Measurements from ENCODE around the gene NHLH1. TPM values are rescaled to one million over a fixed set of nuclear protein-coding genes. Genes with fewer than 3 reads are reported as not detected.
A peak's percentile ranks its signal among the peaks of the same experiment; 100 is the strongest.

The NHLH1 gene
- total and polyA plus RNA-seq, 10 of the 15 experiments (the other 5 are each of a cell fraction or from before 2014, with no cell fraction given) = 0.22 to 0.98 (median 0.43) TPM; not detected in 1

DNA sequence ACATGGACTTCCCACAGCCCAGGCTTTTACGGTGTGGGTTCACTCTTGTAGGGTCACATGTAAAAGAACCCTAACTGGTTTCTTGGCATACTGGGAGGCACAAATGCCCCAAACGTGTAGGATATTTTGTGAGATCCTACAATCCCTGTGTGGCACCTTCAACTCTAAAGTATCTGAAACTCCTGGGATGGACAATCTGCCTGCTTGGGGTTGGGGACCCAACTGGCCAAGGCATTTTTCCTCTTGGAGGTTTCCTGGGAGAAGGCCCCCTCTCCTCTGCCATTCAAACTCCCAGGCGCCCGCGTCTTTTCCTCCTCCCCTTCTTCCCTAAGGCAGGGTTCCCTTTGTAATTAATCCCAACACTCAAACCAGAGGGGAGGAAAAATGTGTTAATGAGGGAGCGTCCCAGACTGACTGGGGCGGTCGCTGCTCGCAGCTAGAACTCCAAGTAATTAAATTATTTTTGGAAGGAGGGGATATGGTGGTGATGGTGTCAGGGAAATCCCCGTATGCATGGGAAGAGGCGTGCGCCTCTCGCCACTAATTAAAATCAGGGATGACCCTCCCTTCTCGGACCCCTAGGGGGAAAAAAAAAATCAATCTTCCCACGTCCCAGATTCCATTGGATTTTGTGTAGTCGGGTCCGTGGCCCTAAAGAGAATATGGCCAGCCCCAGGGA, 32.8 kb downstream of the NHLH1 start:
- no peaks in the 10 kb centered on the region for H3K36me3 ChIP-seq (ENCODE audit: control insufficient read depth in 2 of 2, insufficient read depth in 2 of 2, low read length in 1 of 2)

More for the DNA sequence above, 32.8 kb downstream of the NHLH1 start:
- Histone ChIP-seq H3K27me3 (replicated peaks in 1 of 2; ENCODE audit: control insufficient read depth in 2 of 2, insufficient read depth in 2 of 2, low read length in 1 of 2) (peaks cover 0 to 4% of the 10 kb centered on the region in 2 experiments; a peak in 2 of 4 replicates), H3K4me1 (ENCODE audit: control insufficient read depth, insufficient read depth, low read length) (no peaks in the 10 kb centered on the region), H2AFZ (ENCODE audit: control insufficient read depth, low read depth, low read length) (no peak overlapping the region; the same call in 1 of the 2 replicates), H3K79me2 (ENCODE audit: control insufficient read depth, insufficient read depth, low read length) (no peaks in the 10 kb centered on the region), H3K9me3 (replicated peaks; ENCODE audit: control insufficient read depth, insufficient read depth, low read length) (no peaks in the 10 kb centered on the region), H3K4me2 (ENCODE audit: control insufficient read depth, insufficient read depth) (peak overlapping the region; percentile 68), H3K9ac (ENCODE audit: control insufficient read depth, insufficient read depth, low read length) (0 out of 2 replicates have a peak overlapping the region, but pooled peaks have one; percentile 30), H4K20me1 (ENCODE audit: control insufficient read depth, insufficient read depth) (no peaks in the 10 kb centered on the region), H3K4me3 (peak overlapping the region; percentile 38; the same call in 1 of the 2 replicates), H3K27ac (ENCODE audit: control insufficient read depth, insufficient read depth) (no peak overlapping the region)
- ChIA-PET SMC1A (ENCODE audit: uncharacterized antibody, unreplicated experiment) (no interaction called here), POLR2A (no interaction called here), RAD21 (ENCODE audit: unreplicated experiment) (no interaction called here), CTCF (no interaction called here)
- ATAC-seq (no peak), FAIRE-seq (no peak), DNase-seq (ENCODE audit: low read depth, low spot score) (no peak)
- in situ Hi-C loops (cut with MboI) = loop anchor here (25.0 kb wide), 1 partner anchor 563 kb away; the partner anchor contains the start of gene ITLN2
- WGBS (ENCODE audit: insufficient coverage, insufficient replicate concordance, low lambda C conversion rate, missing lambda C conversion rate) = 68% methylated on average over 17 of the region's 17 CpGs
- no peak for TF ChIP-seq JUND (IDR thresholded peaks at IDR 0.05; ENCODE audit: low read depth, low read length)
- TF ChIP-seq NFYB (IDR thresholded peaks at IDR 0.05; ENCODE audit: insufficient read depth, low read depth, low read length) = no peak
- TF ChIP-seq, protein P1, sequence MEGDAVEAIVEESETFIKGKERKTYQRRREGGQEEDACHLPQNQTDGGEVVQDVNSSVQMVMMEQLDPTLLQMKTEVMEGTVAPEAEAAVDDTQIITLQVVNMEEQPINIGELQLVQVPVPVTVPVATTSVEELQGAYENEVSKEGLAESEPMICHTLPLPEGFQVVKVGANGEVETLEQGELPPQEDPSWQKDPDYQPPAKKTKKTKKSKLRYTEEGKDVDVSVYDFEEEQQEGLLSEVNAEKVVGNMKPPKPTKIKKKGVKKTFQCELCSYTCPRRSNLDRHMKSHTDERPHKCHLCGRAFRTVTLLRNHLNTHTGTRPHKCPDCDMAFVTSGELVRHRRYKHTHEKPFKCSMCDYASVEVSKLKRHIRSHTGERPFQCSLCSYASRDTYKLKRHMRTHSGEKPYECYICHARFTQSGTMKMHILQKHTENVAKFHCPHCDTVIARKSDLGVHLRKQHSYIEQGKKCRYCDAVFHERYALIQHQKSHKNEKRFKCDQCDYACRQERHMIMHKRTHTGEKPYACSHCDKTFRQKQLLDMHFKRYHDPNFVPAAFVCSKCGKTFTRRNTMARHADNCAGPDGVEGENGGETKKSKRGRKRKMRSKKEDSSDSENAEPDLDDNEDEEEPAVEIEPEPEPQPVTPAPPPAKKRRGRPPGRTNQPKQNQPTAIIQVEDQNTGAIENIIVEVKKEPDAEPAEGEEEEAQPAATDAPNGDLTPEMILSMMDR (IDR thresholded peaks at IDR 0.05 in 2 of 3, conservative IDR thresholded peaks at IDR 0.05 in 1 of 3; ENCODE audit: control insufficient read depth in 2 of 3, extremely low read depth in 1 of 3, insufficient read depth in 1 of 3, low read depth in 3 of 3, low read length in 3 of 3) = no peak
- BruUV-seq (replicated peaks) = no TSS peak
- intact Hi-C loops (cut with micrococcal nuclease; ENCODE audit: unreplicated experiment) = no loop called here
